T-helper 2 cell treated with Interferon-gamma antibody and Interleukin-4, amounts not matched to agents 5 μg/mL and 100 μg/mL, for 36 hours (primary cell): ENCODE data around the gene SNAP25.

Experiments used
- DNase-seq: peaks from one replicate; pipeline ENCODE4 v3.0.0; 2021; ENCODE audit warnings: low spot score
- H3K27ac Mint-ChIP-seq: one replicate; pipeline ENCODE4 v1.8.0; 2021; ENCODE audit warnings: mild to moderate bottlenecking, mixed read lengths
- H3K27me3 Mint-ChIP-seq: one replicate; pipeline ENCODE4 v1.8.0; 2021; ENCODE audit warnings: low read depth, mixed read lengths
- H3K36me3 Mint-ChIP-seq: one replicate; pipeline ENCODE4 v1.8.0; 2021; ENCODE audit warnings: low read depth, mixed read lengths
- H3K4me1 Mint-ChIP-seq: one replicate; pipeline ENCODE4 v1.8.0; 2021; ENCODE audit warnings: low read depth, mixed read lengths
- H3K4me3 Mint-ChIP-seq: one replicate; pipeline ENCODE4 v1.8.0; 2022; ENCODE audit warnings: mild to moderate bottlenecking, moderate library complexity, mixed read lengths
- H3K9me3 Mint-ChIP-seq: one replicate; pipeline ENCODE4 v1.8.0; 2021; ENCODE audit warnings: mixed read lengths

Gene SNAP25

GRCh38 chr20:10313701-10314100 lies 95.1 kb downstream of the SNAP25 start:
- no peak for DNase-seq
- Mint-ChIP-seq H3K27ac (no peak overlapping the region), H3K27me3 (peaks cover 62% of the 10 kb centered on the region), H3K4me1 (peaks cover 5% of the 10 kb centered on the region), H3K36me3 (peaks cover 1% of the 10 kb centered on the region), H3K4me3 (no peak overlapping the region), H3K9me3 (peaks cover 12% of the 10 kb centered on the region)

DNA sequence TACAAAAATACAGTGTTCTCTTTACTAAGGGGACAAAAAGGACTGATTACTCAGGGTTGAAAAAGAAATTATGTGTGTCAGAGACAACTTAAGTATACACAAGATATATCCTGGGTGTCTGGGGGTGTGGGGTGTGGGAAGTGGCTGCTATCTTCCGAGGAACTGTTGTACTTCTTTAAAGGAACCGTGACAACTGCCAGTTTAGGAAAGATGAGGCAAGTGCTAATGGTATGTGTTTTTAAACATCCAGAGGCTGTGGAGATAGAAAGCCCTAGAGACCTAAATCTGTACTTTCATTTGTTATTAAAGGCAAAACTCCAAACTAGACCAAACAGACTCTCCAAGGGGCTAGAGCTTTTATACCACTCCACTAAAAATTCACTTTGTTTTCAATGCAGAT lies 95.6 kb downstream of the SNAP25 start:
- peaks cover 4% of the 10 kb centered on the region for H3K4me1 Mint-ChIP-seq
- H3K9me3 Mint-ChIP-seq, result peaks cover 14% of the 10 kb centered on the region
- DNase-seq, result no peak
- no peaks in the 10 kb centered on the region for H3K36me3 Mint-ChIP-seq
- no peak overlapping the region for H3K4me3 Mint-ChIP-seq
- no peak overlapping the region for H3K27ac Mint-ChIP-seq
- peaks cover 58% of the 10 kb centered on the region for H3K27me3 Mint-ChIP-seq

GRCh38 chr20:10315138-10315537 lies 96.5 kb downstream of the SNAP25 start:
- Mint-ChIP-seq H3K9me3 (peaks cover 14% of the 10 kb centered on the region), H3K27ac (no peak overlapping the region), H3K36me3 (no peaks in the 10 kb centered on the region), H3K27me3 (peaks cover 50% of the 10 kb centered on the region), H3K4me3 (no peak overlapping the region), H3K4me1 (peaks cover 4% of the 10 kb centered on the region)
- no peak for DNase-seq

DNA sequence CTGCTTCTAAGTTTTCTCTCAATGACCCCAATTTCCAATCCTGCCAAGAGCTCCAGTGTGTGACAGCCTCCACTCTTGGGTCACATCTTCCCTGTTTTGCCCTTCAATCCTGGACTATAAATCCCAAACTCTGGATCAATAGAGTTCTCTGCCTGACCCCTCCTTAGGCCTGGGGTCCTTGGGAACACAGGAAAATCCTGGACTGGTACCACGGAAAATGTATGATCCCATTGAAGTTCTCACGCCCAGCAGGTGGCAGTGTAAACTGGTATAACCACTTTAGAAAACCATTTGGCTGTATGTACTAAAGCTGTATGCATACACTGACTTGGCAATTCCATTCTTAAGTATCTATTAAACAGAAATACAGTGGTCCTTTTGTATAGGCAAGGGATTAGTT lies 98.0 kb downstream of the SNAP25 start:
- H3K9me3 Mint-ChIP-seq, result peaks cover 14% of the 10 kb centered on the region
- H3K4me1 Mint-ChIP-seq, result peaks cover 4% of the 10 kb centered on the region
- peaks cover 36% of the 10 kb centered on the region for H3K27me3 Mint-ChIP-seq
- no peaks in the 10 kb centered on the region for H3K36me3 Mint-ChIP-seq
- no peak for DNase-seq
- H3K4me3 Mint-ChIP-seq, result no peak overlapping the region
- H3K27ac Mint-ChIP-seq, result no peak overlapping the region

GRCh38 chr20:10318291-10319024 lies 99.8 kb downstream of the SNAP25 start:
- no peak overlapping the region for H3K27ac Mint-ChIP-seq

DNA sequence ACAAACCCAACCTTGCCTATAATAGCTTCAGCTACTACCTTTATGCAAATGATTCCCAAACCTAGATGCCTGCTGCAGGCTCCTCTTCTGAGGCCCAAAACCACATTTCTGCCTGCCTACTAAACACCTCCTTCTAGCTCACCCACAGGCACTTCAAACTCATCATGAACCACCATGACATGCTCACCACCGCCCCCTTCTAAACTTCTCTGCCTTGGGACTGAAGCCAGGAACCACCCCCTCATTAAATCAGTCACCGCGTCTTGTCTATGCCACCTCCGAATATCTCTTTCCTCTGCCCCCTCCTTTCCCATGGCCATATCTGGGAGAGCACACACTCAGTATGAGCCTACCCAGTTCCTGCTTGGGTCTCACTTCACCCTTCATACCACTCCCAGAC lies 101.2 kb downstream of the SNAP25 start:
- Mint-ChIP-seq H3K4me3 (no peak overlapping the region), H3K9me3 (peaks cover 14% of the 10 kb centered on the region), H3K36me3 (no peaks in the 10 kb centered on the region), H3K4me1 (peaks cover 4% of the 10 kb centered on the region), H3K27me3 (peaks cover 19% of the 10 kb centered on the region), H3K27ac (no peak overlapping the region)
- no peak for DNase-seq

More at GRCh38 chr20:10318291-10319024, 99.8 kb downstream of the SNAP25 start:
- H3K27me3 Mint-ChIP-seq, result peaks cover 27% of the 10 kb centered on the region
- H3K4me3 Mint-ChIP-seq, result no peak overlapping the region
- H3K36me3 Mint-ChIP-seq, result no peaks in the 10 kb centered on the region
- H3K4me1 Mint-ChIP-seq, result peaks cover 4% of the 10 kb centered on the region
- H3K9me3 Mint-ChIP-seq, result peaks cover 14% of the 10 kb centered on the region
- DNase-seq, result no peak

- Mint-ChIP-seq H3K27ac (no peak overlapping the region), H3K9me3 (peaks cover 14% of the 10 kb centered on the region), H3K27me3 (peaks cover 8% of the 10 kb centered on the region), H3K4me1 (peaks cover 4% of the 10 kb centered on the region), H3K36me3 (no peaks in the 10 kb centered on the region), H3K4me3 (no peak overlapping the region)
- DNase-seq, result no peak
Observed at GRCh38 chr20:10321138-10321717, 102.6 kb downstream of the SNAP25 start.

DNA sequence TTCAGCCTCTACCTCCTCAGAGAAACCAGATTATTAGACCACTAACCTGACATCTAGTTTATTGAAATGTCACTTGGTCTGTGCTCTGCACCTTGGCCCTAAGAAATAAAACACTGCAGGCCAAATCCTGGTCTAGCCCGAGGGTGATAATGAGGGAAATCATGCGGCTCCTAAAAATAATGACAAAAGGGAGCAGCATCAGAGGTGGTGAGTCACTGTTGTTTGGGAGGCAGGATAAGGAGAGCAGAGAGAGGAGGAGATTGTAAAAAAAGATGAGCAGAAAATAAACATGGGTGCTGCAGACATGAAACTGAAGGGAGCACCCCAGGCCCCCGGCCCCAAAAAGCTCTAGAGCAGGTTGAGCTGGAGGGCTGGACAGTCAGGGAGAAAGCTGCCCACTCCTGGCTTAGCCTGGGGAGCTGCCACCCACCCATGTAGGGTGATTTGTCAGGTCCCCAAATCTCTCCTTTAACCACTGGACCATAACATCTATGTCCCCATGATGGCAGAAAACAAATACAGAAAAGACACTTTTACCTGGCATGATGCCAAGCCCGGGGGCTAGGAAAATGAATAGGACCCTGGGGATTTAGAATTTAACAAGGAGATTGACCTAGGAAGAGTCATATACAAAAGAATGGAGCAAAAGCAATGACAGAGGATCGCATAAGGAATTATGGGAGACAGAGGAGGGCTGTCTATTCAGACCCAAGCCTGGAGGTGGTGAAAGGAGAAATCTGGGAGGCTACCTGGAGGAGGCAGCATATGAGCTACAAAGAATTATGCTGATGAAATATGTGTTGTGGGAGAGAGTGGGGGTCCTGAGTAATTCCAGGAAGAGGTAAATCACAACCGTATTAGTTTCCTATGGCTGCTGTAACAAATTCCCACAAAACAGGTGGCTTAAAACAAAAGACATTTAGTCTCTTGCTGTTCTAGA lies 103.7 kb downstream of the SNAP25 start:
- DNase-seq, result no peak
- Mint-ChIP-seq H3K4me3 (no peak overlapping the region), H3K4me1 (peaks cover 4% of the 10 kb centered on the region), H3K9me3 (peaks cover 9% of the 10 kb centered on the region), H3K36me3 (no peaks in the 10 kb centered on the region), H3K27ac (no peak overlapping the region), H3K27me3 (peaks cover 4% of the 10 kb centered on the region)

DNA sequence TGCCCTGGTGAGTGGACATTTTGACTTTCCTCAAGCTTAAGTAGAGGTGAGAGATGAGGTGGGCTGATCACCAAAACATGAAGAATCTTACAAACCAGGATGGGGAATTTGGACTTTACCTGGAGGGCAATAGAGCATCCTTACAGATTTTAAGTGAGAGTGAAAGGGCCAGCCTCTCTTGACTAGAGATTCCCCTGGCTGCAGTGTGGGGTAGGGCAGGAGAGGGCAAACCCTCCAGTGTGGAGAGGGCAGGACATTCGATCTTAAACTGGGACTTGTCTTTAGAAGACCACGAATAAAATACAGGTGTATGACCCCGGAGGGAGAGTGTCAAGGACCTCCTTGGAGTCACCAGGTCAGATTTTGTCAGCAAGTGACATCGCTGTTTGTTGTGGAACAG lies 105.1 kb downstream of the SNAP25 start:
- no peak overlapping the region for H3K27ac Mint-ChIP-seq
- DNase-seq, result no peak
- H3K4me1 Mint-ChIP-seq, result no peaks in the 10 kb centered on the region
- H3K9me3 Mint-ChIP-seq, result peaks cover 2% of the 10 kb centered on the region
- peaks cover 4% of the 10 kb centered on the region for H3K27me3 Mint-ChIP-seq
- no peaks in the 10 kb centered on the region for H3K36me3 Mint-ChIP-seq
- no peak overlapping the region for H3K4me3 Mint-ChIP-seq

GRCh38 chr20:10324198-10324847 lies 105.7 kb downstream of the SNAP25 start:
- no peak overlapping the region for H3K4me3 Mint-ChIP-seq
- peaks cover 4% of the 10 kb centered on the region for H3K27me3 Mint-ChIP-seq
- no peaks in the 10 kb centered on the region for H3K4me1 Mint-ChIP-seq
- no peak overlapping the region for H3K27ac Mint-ChIP-seq
- DNase-seq, result no peak
- H3K9me3 Mint-ChIP-seq, result no peaks in the 10 kb centered on the region
- no peaks in the 10 kb centered on the region for H3K36me3 Mint-ChIP-seq

- Mint-ChIP-seq H3K27ac (no peak overlapping the region), H3K36me3 (no peaks in the 10 kb centered on the region), H3K9me3 (no peaks in the 10 kb centered on the region), H3K27me3 (peaks cover 16% of the 10 kb centered on the region), H3K4me3 (no peak overlapping the region), H3K4me1 (no peaks in the 10 kb centered on the region)
- DNase-seq, result no peak
Observed at GRCh38 chr20:10328897-10329255, 110.2 kb downstream of the SNAP25 start.

DNA sequence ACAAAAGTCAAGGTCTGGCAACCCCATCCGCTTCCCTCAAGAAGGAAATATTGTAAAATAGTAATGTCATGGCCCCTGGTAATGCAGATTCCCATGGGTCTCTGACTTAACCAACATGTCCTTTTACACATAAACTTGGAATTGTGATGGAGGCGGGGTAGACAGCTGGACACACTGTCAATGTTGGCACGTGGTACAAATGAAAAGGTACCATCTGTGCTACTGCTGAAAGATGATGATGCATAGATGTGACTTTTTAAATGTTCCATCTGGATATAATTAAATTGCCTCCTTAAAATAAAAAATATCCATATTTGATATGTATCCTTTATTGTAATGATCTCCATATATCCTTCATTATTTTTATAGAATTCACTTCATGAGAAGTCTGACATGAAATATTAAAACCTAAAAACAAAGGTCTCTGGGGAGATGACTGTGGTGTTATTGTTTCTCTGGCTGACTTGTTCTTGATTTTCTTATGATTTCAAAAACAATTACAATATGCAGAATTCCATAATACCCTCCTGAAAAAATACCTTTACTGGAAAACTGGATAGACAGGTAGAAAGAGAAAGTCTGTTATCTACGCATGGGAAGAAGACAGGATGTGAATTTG lies 110.9 kb downstream of the SNAP25 start:
- no peak overlapping the region for H3K27ac Mint-ChIP-seq

DNA sequence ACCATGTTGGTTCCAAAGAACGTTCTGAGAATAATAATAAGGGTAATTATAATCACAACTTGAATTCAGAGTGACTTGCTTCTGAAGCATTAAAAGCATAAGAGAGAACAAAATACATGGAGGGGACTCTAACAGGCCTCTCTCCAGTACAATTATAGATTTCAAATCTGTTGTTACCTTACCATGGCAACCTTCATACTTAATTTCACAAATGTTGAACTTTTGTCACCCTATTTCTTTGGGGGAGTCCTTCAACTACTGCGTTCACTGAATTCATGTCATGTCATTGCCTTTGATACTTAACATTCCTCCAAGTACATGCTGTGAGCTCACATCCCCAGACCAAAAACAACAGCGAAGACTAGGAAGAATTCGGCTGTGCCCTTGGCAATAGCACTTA lies 111.4 kb downstream of the SNAP25 start:
- DNase-seq, result no peak
- Mint-ChIP-seq H3K36me3 (no peaks in the 10 kb centered on the region), H3K27ac (no peak overlapping the region), H3K9me3 (no peaks in the 10 kb centered on the region), H3K27me3 (peaks cover 16% of the 10 kb centered on the region), H3K4me1 (no peaks in the 10 kb centered on the region), H3K4me3 (no peak overlapping the region)

More for the DNA sequence above, 110.9 kb downstream of the SNAP25 start:
- Mint-ChIP-seq H3K9me3 (no peaks in the 10 kb centered on the region), H3K4me3 (no peak overlapping the region), H3K4me1 (no peaks in the 10 kb centered on the region), H3K36me3 (no peaks in the 10 kb centered on the region), H3K27me3 (peaks cover 16% of the 10 kb centered on the region)
- no peak for DNase-seq
